HG02884 (cell line): ENCODE measurements around the gene LIMK1.
"Not testable (repeated sequence)": the region's sequence is repeated elsewhere in the genome, so short reads cannot be mapped to it uniquely, and the experiment has no call there.

Experiments used
- ATAC-seq: cut with Tn5 transposase; IDR thresholded peaks from one replicate; pipeline ENCODE4 v1.9.1; 2021; ENCODE audit warnings: mild to moderate bottlenecking, moderate library complexity; ENCODE audit not compliant: unreplicated experiment

The LIMK1 gene

DNA sequence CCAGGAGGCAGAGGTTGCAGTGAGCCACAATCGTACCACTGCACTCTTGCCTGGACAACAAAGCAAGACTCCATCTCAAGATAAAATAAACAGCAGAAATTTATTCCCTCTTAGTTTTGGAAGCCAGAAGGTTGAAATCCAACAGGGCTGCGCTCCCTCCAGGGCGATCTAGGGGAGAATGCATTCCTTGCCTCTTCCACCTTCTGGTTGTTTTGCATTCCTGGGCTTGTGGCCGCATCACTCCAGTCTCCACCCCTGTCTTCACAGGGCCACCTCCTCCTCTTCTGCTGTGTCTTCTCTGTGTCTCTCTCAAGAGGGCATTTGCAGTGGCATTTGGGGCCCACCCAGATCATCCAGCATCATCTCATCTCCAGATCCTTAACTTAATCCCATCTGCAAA lies 36.2 kb downstream of the LIMK1 start:
- no peak for ATAC-seq

DNA sequence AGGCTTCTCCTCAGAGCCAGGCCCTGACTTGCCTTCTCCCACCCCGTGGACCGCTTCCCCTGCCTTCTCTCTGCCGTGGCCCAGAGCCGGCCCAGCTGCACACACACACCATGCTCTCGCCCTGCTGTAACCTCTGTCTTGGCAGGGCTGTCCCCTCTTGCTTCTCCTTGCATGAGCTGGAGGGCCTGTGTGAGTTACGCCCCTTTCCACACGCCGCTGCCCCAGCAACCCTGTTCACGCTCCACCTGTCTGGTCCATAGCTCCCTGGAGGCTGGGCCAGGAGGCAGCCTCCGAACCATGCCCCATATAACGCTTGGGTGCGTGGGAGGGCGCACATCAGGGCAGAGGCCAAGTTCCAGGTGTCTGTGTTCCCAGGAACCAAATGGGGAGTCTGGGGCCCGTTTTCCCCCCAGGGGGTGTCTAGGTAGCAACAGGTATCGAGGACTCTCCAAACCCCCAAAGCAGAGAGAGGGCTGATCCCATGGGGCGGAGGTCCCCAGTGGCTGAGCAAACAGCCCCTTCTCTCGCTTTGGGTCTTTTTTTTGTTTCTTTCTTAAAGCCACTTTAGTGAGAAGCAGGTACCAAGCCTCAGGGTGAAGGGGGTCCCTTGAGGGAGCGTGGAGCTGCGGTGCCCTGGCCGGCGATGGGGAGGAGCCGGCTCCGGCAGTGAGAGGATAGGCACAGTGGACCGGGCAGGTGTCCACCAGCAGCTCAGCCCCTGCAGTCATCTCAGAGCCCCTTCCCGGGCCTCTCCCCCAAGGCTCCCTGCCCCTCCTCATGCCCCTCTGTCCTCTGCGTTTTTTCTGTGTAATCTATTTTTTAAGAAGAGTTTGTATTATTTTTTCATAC lies 38.0 kb downstream of the LIMK1 start:
- no peak for ATAC-seq

DNA sequence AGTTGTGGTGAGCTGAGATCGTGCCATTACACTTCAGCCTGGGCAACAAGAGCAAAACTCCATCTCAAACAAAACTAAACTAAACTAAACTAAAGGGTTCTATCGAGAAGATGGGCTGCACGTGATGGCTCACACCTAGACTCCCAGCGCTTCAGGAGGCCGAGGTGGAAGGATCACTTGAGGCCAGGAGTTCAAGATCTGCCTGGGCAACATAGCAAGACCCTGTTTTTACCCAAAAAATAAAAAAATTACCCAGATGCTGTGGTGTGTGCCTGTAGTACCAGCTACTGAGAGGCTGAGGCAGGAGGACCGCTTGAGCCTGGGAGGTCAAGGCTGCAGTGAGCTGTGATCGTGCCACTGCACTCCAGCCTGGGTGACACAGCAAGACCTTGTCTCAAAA lies 40.3 kb downstream of the LIMK1 start:
- not testable (repeated sequence) for ATAC-seq

DNA sequence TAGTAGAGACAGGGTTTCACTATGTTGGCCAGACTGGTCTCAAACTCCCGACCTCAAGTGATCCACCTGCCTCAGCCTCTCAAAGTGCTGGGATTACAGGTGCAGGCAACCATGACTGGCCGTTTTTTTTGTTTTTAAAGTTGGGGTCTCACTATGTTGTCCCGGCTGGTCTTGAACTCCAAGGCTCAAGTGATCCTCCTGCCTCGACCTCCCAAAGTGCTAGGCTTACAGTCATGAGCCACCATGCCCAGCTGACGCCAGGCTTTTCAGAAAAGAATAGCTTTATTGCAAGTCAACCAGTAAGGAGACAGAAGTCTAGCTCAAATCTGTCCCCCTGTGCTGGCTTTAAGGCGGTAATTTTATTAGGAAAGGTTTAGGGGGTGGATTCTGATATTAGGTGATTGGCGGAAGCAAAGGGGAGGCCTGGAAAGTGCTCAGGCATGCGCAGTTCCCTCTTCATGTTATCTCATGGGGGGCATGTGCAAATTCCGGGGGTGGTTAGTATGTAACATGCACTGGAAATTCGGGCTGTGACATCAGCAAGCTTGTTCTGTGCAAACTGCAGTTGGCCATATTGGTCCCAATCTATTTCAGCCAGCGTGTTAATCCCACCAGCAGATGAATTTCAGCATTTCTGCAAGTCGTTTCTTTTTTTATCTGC lies 42.7 kb downstream of the LIMK1 start:
- no peak for ATAC-seq

DNA sequence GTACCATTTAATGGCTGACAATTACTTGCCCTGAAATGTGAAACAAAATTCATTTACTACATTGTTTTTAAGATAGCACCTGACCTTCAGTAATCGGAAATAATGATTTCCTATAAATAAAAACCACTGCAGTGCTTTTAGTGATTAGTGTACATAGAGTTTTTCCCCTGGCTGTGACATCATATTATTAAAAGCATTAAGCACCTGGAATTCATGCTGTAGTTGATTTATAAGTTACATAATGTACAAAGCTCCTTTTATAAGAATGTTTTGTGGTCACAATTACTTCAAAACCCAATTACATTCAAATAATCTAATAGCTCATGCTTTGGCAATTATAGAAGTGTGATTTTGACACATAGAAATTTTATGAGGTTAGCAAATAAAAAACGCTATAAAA lies 46.3 kb downstream of the LIMK1 start:
- no peak for ATAC-seq

DNA sequence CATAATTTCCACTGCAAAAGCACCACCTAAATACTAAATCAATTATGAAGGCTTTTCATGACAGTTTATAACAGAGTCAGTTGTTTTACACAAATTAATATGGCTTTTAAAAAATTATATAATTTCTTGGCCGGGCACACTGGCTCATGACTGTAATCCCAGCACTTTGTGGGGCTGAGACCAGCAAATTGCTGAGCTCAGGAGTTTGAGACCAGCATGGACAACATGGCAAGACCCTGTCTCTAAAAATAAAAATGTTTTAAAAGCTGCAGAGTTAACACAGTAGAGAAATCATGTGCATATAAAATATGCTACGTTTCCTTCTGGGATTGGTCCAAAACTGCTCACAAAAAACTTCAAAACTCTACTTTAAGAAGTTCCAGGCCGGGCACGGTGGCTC lies 46.9 kb downstream of the LIMK1 start:
- ATAC-seq: no peak

DNA sequence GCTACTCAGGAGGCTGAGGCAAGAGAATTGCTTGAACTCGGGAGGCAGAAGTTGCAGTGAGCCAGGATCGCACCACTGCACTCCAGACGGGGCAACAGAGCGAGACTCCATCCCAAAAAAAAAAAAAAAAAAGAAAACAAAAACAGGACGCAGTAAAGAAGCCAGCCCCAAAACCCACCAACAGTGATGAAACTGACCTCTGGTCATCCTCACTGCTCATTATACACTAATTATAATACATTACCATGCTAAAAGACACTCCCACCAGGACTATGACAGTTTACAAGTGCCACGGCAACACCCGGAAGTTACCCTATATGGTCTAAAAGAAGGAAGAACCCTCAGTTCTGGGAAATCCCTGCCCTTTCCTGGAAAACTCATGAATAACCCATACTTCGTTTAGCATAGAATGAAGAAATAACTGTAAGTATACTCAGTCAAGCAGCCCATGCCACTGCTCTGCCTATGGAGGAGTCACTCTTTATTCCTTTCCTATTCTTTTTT lies 50.6 kb downstream of the LIMK1 start:
- ATAC-seq: no peak

DNA sequence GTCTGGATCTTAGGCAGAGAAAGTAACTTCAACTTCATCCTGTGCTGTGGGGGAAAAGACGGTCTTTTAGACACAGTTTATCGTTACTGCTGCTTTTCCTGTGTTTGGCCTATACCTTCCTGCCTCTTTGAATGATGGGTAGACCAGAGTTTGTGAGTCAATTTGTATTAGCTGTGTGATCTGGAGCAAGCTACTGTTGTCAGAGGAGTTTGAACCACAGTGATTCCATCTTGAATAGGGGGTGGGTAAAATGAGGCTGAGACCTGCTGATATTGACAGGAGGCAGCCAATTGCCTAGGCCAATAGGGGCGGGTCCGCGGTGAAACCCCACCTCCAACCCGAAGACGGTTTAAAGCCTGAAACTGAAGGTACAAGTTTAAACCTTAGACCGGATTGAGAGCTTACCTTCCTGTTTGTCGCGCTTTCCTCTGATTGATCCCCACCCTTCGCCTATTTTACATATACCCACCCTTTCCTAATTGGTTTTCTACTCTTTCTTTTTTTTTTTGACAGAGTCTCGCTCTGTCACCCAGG lies 54.8 kb downstream of the LIMK1 start:
- ATAC-seq: no peak

DNA sequence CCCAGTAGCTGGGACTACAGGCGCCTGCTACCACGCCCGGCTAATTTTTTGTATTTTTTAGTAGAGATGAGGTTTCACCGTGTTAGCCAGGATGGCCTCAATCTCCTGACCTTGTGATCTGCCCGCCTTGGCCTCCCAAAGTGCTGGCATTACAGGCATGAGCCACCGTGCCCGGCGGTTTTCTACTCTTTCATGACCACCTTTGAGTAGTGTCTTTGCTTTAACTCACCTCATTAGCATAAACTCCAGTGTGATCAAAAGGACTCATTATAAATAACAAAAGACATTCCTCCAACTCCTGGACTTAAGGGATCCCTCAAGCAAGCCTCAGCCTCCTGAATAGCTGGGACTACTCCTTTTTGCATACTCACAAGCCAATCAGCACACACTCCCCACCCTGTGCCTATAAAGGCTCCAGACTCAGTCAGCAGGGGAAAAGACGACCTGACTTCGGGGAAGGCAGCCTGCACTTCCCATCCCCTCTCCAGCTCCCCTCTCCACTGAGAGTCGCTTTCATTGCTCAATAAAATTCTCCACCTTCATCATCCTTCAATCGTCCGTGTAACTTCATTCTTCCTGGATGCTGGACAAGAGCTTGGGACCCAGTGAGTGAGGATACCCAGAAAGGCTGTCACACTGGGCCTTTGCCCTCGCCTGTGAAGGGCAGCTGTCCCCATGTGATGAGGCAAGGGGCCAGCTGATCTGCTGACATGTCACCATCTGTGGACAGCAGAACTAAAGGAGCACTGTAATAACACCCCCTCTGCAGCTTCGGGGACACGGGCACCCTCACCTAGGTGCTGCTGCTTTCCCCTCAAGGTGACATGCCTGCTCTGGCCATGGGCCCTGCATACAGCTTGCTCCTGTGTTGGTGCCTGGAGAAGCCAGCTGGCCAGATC lies 55.6 kb downstream of the LIMK1 start:
- ATAC-seq: no peak

DNA sequence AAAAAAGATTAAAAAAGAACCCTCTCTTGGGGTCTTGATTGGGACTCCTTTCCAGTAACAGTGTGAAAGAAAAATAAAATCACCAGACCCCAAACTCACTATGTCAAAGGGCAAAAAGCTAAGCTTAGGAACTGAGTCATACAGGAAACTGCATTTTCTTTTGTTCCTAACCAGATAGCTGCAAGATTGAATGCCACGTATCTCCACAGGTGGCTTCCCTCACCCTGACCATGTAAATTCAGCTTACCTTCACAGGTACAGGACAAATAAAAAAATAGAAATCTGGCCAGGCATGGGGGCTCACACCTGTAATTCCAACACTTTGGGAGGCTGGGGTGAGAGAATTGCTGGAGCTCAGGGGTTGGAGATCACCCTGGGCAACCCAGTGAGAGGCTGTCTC lies 58.1 kb downstream of the LIMK1 start:
- ATAC-seq: no peak

DNA sequence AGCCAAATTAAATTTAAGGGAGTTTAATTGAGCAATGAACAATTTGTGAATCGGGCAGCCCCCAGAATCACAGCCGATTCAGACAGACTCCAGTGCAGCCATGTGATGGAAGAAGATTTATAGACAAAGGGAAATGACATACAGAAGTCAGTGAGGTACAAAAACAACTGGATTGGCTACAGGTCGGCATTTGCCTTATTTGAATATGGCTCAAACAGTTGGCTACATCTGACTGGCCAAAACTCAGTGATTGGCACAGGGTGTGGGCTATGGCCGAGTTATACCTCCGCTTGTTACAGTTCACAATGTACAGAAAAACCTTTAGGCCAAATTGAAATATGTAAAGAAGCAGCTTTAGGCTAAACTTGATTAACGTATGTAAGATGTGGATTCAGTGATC lies 59.8 kb downstream of the LIMK1 start:
- no peak for ATAC-seq

DNA sequence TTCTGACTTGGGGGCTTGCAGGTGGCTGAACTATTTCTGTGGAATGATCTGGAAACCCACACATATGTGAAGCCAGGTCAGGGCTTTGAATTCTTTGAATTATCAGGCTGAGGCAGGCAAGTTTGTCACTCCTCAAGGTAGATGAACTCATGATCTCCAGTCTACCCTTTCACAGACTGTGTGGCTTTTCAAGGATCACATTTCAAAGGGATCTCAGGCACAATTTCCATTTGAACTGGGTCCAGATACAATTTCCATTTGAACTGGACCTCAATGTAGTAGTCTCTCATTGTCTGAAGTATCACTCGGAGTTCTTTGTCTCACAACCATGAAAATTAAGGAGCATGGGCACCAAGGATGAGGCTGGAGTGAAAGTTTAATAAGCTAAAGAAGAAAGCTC lies 64.9 kb downstream of the LIMK1 start:
- ATAC-seq: no peak

DNA sequence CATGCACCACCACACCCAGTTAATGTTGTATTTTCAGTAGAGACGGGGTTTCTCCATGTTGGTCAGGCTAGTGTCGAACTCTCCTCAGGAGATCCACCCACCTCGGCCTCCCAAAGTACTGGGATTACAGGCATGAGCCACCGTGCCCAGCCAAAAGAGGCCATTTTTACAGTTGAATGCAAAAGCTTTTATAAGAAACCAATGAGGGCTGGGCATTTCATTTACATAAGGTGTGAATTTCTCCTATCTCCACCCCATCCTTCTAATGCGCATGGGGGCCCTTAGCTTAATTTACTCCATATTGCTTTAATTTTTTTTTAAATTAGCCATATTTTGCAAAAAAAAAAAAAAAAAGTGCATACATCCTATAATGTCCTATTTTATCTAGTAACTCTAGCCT lies 65.5 kb downstream of the LIMK1 start:
- no peak for ATAC-seq

DNA sequence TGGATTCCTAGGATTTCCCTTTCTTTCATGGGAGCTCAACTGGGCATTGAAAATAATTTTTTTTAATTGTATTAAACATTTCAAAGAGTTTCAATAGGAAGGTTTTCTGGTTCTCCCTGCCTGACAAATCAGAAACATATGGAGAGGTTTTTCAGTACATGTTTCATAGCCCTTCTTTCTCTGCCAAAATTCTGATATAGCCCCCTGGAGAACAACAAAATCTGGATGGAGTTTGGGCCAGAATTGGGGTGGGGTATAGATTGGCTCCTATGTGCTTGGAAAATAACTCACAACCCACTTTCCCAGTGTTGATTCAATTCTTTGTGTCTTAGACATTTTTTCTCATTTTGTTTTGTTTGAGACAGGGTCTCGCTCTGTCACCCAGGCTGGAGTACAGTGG lies 66.0 kb downstream of the LIMK1 start:
- ATAC-seq: no peak

DNA sequence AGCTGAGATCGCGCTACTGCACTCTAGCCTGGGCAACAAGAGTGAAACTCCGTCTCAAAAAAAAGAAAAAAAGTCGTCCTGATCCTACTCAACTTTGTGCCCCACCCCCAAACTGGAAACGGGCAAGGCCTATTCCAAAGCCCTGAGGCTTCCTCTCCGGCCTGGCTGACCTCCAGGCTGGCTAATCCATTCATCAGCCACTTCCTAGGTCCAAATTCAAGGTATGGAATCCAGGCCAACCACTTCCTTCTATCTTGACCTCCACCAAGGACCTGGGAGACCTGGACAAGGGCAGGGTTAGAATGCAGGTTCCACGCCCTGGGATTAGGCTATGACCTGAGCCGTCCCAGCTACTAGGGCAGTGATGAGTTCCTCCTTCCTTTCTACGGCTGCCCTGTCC lies 70.1 kb downstream of the LIMK1 start:
- ATAC-seq: no peak

DNA sequence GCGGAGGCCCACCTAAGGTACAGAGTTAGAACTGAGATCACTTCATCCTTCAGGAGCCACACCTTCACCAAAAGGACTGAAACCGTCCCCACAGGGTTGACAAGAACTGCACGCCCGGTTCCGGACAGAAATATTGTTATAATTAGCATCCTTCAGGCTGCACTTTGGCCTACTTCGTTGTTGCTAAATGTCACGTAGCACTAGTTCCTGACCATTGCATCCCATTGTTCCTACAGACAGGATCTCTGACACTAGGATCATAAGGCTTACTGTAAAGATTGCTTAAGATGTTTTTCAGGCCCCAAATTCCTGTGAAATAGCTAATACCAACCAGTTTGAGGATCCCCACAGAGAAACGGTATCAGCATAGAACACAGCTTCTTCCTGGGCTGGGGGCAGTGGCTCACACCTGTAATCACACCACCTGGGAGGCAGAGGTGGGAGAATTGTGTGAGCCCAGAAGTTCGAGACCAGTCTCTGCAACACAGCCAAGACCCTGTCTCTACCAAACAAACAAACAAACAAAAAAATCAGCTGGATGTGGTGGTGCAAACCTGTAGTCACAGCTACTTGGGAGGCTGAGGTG lies 72.3 kb downstream of the LIMK1 start:
- ATAC-seq: no peak

DNA sequence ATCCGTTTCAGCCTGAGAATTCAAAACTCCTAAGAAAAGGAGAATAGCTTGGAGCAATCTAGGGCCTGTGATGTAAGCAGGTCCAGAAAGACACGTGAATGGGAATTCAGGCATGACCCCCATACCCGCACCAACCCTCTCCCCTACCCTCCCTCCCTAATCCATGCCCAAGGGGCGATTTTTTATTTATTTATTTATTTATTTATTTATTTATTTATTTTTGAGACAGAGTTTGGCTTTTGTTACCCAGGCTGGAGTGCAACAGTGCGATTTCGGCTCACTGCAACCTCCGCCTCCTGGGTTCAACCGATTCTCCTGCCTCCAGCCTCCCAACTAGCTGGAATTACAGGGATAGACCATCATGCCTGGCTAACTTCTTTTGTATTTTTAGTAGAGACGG lies 74.0 kb downstream of the LIMK1 start:
- no peak for ATAC-seq

DNA sequence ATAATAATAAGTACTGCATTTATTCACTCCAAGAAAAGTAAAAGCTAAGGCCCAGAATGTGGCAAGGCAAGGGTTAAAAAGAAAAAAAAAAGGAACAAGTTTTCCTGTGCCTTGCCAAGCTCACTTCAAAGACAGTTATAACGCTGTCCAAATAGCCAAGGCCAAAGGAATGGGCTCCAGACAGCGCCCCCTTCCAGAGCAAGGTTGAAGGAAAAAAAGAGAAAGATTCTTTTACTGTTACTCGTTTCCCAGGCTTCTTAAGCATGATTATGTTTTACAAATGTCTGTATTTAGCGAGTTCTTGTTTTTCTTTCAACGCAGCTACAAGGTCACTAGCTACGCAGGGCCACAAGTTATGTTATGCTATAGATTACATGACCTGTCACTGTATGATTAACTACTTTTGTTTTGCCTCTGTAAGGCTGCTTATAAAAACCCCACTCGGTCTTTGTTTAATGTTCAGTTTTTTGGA lies 81.4 kb downstream of the LIMK1 start:
- no peak for ATAC-seq

DNA sequence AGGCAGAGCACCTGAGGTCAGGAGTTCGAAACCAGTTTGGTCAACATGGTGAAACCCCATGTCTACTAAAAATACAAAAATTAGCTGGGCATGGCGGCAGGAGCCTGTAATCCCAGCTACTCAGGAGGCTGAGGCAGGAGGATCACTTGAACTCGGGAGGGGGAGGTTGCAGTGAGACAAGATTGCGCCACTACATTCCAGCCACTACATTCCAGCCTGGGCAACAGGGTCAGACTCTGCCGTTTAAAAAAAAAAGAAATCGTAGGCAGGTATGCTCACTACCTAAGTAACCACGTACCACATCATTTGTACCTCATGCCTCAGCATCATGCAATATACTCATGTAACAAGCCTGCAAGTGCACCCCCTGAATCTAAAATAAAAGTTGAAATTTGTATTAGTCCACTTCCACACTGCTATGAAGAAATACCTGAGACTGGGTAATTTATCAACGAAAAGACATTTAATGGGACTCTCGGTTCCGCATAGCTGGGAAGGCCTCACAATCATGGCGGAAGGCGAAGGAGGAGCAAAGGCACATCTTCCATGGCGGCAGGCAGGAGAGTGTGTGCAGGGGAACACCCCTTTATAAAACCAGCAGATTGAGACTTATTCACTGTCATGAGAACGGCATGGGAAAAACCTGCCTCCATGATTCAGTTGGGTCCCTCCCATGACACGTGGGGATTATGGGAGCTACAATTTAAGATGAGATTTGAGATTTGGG lies 82.4 kb downstream of the LIMK1 start:
- ATAC-seq: no peak

DNA sequence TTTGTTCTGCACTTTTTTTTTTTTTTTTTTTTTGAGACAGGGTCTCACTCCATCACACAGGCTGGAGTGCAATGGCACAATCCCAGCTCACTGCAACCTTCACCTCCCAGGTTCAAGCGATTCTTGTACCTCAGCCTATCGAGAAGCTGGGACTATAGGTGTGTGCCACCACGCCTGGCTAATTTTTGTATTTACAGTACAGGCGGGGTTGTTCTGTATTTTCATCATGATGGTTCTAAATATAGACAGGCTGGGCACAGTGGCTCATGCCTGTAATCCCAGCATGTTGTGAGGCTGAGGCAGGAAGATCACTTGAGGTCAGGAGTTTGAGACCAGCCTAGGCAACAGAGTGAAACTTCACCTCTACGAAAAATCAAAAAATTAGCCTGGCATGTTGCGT lies 83.7 kb downstream of the LIMK1 start:
- ATAC-seq: not testable (repeated sequence)
